NCI-H2196 (cell line): Measurements from ENCODE around the gene CASP10.
A peak's percentile ranks its signal among the peaks of the same experiment; 100 is the strongest.
"Not testable (repeated sequence)": the region's sequence is repeated elsewhere in the genome, so short reads cannot be mapped to it uniquely, and the experiment has no call there.

Experiments used
- DNase-seq: peaks from one replicate; lab custom pipeline; 2025; ENCODE audit not compliant: unreplicated experiment; lab: John Stamatoyannopoulos, UW

The CASP10 gene

GRCh38 chr2:201154615-201155399 lies 28.1 kb upstream of the CASP10 start:
- no peak for DNase-seq

- DNase-seq: no peak
These were observed 26.9 kb upstream of the CASP10 start for GRCh38 chr2:201156036-201156435.

- no peak for DNase-seq
These were observed 26.3 kb upstream of the CASP10 start for GRCh38 chr2:201156640-201157039.

GRCh38 chr2:201157694-201158093 lies 25.2 kb upstream of the CASP10 start:
- DNase-seq: no peak

GRCh38 chr2:201158111-201158929 lies 24.6 kb upstream of the CASP10 start:
- peak; percentile 64 for DNase-seq

GRCh38 chr2:201164166-201164565 lies 18.8 kb upstream of the CASP10 start:
- no peak for DNase-seq

GRCh38 chr2:201167546-201167945 lies 15.4 kb upstream of the CASP10 start:
- no peak for DNase-seq

- not testable (repeated sequence) for DNase-seq
These were observed 14.4 kb upstream of the CASP10 start for GRCh38 chr2:201168496-201168895.

- DNase-seq: no peak
These were observed 11.6 kb upstream of the CASP10 start for GRCh38 chr2:201171259-201171814.

- no peak for DNase-seq
These were observed 10.7 kb upstream of the CASP10 start for GRCh38 chr2:201172279-201172678.

GRCh38 chr2:201174687-201175086 lies 8.3 kb upstream of the CASP10 start:
- DNase-seq: no peak

GRCh38 chr2:201176081-201176481 lies 6.9 kb upstream of the CASP10 start:
- DNase-seq: peak; percentile 18

GRCh38 chr2:201180010-201180409 lies 2.9 kb upstream of the CASP10 start:
- no peak for DNase-seq

- DNase-seq: no peak
These were observed 405 bp downstream of the CASP10 start for GRCh38 chr2:201183365-201183727.

GRCh38 chr2:201183835-201184234 lies 894 bp downstream of the CASP10 start:
- DNase-seq: not testable (repeated sequence)

GRCh38 chr2:201184248-201184647 lies 1.3 kb downstream of the CASP10 start:
- not testable (repeated sequence) for DNase-seq

GRCh38 chr2:201185863-201186262 lies 2.9 kb downstream of the CASP10 start:
- DNase-seq: no peak

GRCh38 chr2:201186982-201187381 lies 4.0 kb downstream of the CASP10 start:
- DNase-seq: no peak

GRCh38 chr2:201188449-201188848 lies 5.5 kb downstream of the CASP10 start:
- DNase-seq: no peak

GRCh38 chr2:201191132-201191875 lies 8.4 kb downstream of the CASP10 start:
- no peak for DNase-seq

GRCh38 chr2:201194097-201194496 lies 11.2 kb downstream of the CASP10 start:
- DNase-seq: no peak
